H1 (cell line): ENCODE data around the gene MPRIP. TPM values are rescaled to one million over a fixed set of nuclear protein-coding genes. Genes with fewer than 3 reads are reported as not detected.

Experiments used
- BACH1 ChIP-seq: IDR thresholded peaks from 2 replicates; pipeline ENCODE4 v1.6.1; 2012; ENCODE audit warnings: low read length, improper control_type of control experiment
- EP300 ChIP-seq, 2 experiments: IDR thresholded peaks; 1 replicate in 1 of 2; 2 replicates in 1 of 2; pipeline ENCODE4 v1.6.1; 2011 to 2012; ENCODE audit warnings: low read depth in 2 of 2, low read length in 2 of 2, mild to moderate bottlenecking in 2 of 2, borderline replicate concordance in 1 of 2, inconsistent platforms in 1 of 2, moderate library complexity in 1 of 2
- polyA plus RNA-seq, 7 experiments: library from polyadenylated mRNA; depleted of rRNA in 3 of 7; stranded (reverse) in 5 of 7; unstranded in 2 of 7; fragments of >200 nt in 5 of 7; fragments of 200-250 nt in 2 of 7; gene quantifications; 1 replicate in 5 of 7; 2 replicates in 1 of 7; 4 replicates in 1 of 7; pipeline versions ENCODE4 v1.2.1 to v1.2.3, GENCODE V29; 2011 to 2013; ENCODE audit warnings: missing spikeins in 2 of 7, mixed read lengths in 2 of 7
- total RNA-seq: library from RNA; stranded (reverse); fragmentation: NEBNext Ultra II Directional; extraction: Animal tissue kit (Norgen Biotek cat#: 25700); gene quantifications from 2 replicates; pipeline ENCODE4 v1.2.1, GENCODE V29; 2021

MPRIP gene
- total and polyA plus RNA-seq, 2 of the 8 experiments (the other 6 are each of a cell fraction or from before 2014, with no cell fraction given), result 48.6 to 146 TPM

DNA sequence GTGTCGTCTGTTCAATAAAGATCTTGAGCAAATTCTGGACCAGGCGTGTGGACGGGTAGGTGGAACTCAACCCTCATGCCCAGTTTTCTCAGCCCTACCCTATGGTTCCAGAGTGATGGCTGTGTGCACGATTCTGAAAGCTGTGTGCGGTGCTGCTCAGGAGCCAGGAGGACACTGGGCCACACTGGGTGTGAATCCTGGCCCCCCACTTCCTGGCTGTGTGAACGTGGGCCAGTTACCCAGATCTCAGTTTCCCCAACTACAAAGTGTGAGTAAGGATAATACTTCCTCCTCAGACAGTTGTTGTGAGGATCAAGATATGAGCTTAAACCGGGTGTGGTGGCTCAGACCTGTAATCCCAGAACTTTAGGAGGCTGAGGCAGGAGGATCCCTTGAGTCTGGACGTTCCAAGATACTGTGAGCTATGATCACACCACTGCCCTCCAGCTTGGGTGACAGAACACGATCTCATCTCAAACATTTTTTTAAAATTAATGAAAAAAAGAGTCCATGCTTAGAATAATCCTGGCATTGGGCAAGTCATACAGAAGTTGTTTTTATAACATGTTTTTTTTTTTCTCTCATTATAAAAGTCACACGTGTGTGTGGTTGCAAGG, 14.7 kb upstream of the MPRIP start (continued):
- TF ChIP-seq EP300 (IDR thresholded peaks at IDR 0.05; ENCODE audit: borderline replicate concordance in 1 of 2, low read depth in 2 of 2, low read length in 2 of 2) (no peak), BACH1 (no peak)
